Prostate gland (tissue), 2 donors: ENCODE measurements around the gene LHX1. TPM values are rescaled to one million over a fixed set of nuclear protein-coding genes. Genes with fewer than 3 reads are reported as not detected.
A peak's percentile ranks its signal among the peaks of the same experiment; 100 is the strongest.

ENCODE experiments used
- DNase-seq: peaks from one replicate; pipeline ENCODE4 v3.0.0-alpha.2; 2019; ENCODE audit warnings: low spot score
- H3K27ac ChIP-seq, 2 donors: fragments of 200-600 bp; sonication (generic); 2 replicates each; pipeline ENCODE4 v1.5.1; 2017 to 2019
- H3K27me3 ChIP-seq: fragments of 200-600 bp; sonication (generic); replicated peaks from 2 replicates; pipeline ENCODE4 v1.5.1; 2019; ENCODE audit not compliant: insufficient read depth
- H3K36me3 ChIP-seq, 2 donors: fragments of 200-600 bp; sonication (generic); 1 replicate in 1 of 2; 2 replicates in 1 of 2; pipeline versions ENCODE4 v1.5.1 to v1.8.1; 2017 to 2019
- H3K4me1 ChIP-seq: fragments of 200-600 bp; sonication (generic); replicated peaks from 2 replicates; pipeline ENCODE4 v1.5.1; 2019
- H3K4me3 ChIP-seq, 2 donors: fragments of 200-600 bp; sonication (generic); 2 replicates each; pipeline ENCODE4 v1.5.1; 2017 to 2019
- H3K9me3 ChIP-seq: fragments of 200-600 bp; sonication (generic); 2 replicates; pipeline ENCODE4 v1.5.1; 2017
- CTCF ChIP-seq, 4 experiments: fragments of 200-600 bp in 2 of 4; fragments of 450-650 bp in 2 of 4; sonication (generic) in 2 of 4; IDR thresholded peaks; 1 replicate in 3 of 4; 2 replicates in 1 of 4; pipeline ENCODE4 v1.5.1; 2016 to 2019; ENCODE audit warnings: antibody characterized with exemption in 4 of 4, mild to moderate bottlenecking in 2 of 4, moderate library complexity in 2 of 4
- POLR2A ChIP-seq: fragments of 450-650 bp; IDR thresholded peaks from one replicate; pipeline ENCODE4 v1.6.1; 2016; ENCODE audit warnings: antibody characterized with exemption, mild to moderate bottlenecking
- POLR2AphosphoS5 ChIP-seq: sonication (generic); formaldehyde crosslinking; IDR thresholded peaks from one replicate; pipeline ENCODE4 v1.6.1; 2017; ENCODE audit warnings: antibody characterized with exemption
- WGBS: methylation state at CpG from one replicate; pipeline ENCODE4 v1.1.5; 2018; 5-methylcytosine and 5-hydroxymethylcytosine counted together
- intact Hi-C: fragments of 100-400 bp; cut with DNase I; formaldehyde crosslinking; loops from one replicate; pipeline ENCODE4 v1.14.2; 2022
- total RNA-seq, 2 donors: library from RNA; depleted of rRNA; stranded (reverse); fragments of >200 nt; gene quantifications; one replicate each; pipeline ENCODE4 v1.1.0, GENCODE V29; 2016

LHX1 gene
- total RNA-seq, 2 donors from 2014 or later: not detected

DNA sequence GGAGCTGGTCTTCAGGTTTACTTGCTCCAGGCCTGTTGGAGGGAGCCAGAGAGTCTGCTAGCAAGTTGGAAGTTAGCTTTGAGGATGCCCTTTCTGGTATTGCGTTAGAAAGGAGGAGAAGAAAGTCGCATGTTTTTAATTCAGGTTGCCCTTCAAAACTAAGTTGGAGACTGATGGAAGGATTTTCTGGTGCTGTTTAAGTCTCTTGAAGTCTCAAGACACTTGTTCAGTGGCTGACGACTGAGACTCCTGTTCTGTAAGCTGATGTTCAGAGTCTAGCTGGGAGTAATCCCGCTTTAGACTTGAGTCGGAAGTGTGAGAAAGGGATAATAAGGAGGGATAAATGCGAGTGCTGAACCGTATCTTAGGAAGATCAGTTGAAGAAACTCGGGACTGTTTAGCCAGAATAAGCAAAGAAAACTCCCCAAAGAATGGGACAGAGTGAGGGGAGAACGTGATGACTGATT, 12.2 kb downstream of the LHX1 start:
- Histone ChIP-seq H3K9me3 (no peaks in the 10 kb centered on the region), H3K4me1 (no peaks in the 10 kb centered on the region), H3K4me3 (peak overlapping the region; percentile 74 to 82), H3K27me3 (peaks cover 17% of the 10 kb centered on the region), H3K27ac (peak overlapping the region; percentile 73 to 78), H3K36me3 (peaks cover 0 to 4% of the 10 kb centered on the region in 2 donors)
- no peak for DNase-seq
- intact Hi-C loops: no loop called here
- WGBS: 11% methylated on average over 9 of the region's 9 CpGs
- TF ChIP-seq CTCF (IDR thresholded peaks at IDR 0.05): no peak
- no peak for TF ChIP-seq POLR2A
- no peak for TF ChIP-seq POLR2AphosphoS5

DNA sequence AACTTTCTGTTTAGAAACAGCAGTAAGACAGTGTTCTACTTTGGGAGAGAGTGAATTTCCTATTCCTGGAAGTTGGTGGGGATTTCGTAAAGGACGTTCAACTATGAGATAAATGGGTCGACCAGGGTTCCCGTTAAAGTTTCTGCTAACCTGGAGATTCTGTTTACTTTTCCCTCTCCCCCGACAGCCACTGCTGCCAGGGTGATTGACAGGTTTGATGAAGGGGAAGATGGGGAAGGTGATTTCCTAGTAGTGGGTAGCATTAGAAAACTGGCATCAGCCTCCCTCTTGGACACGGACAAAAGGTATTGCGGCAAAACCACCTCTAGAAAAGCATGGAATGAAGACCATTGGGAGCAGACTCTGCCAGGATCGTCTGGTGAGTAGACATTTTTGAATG, 12.8 kb downstream of the LHX1 start:
- H3K4me1 ChIP-seq: no peaks in the 10 kb centered on the region
- peaks cover 17% of the 10 kb centered on the region for H3K27me3 ChIP-seq
- no peaks in the 10 kb centered on the region for H3K9me3 ChIP-seq
- H3K27ac ChIP-seq: no peak overlapping the region
- no peak for DNase-seq
- intact Hi-C loops: no loop called here
- peak overlapping the region in 1 of 2 donors; percentile 74 for H3K4me3 ChIP-seq
- TF ChIP-seq POLR2A (no peak), CTCF (IDR thresholded peaks at IDR 0.05) (no peak), POLR2AphosphoS5 (no peak)
- H3K36me3 ChIP-seq: peaks cover 0 to 4% of the 10 kb centered on the region in 2 donors
- WGBS: 59% methylated on average over 8 of the region's 8 CpGs

DNA sequence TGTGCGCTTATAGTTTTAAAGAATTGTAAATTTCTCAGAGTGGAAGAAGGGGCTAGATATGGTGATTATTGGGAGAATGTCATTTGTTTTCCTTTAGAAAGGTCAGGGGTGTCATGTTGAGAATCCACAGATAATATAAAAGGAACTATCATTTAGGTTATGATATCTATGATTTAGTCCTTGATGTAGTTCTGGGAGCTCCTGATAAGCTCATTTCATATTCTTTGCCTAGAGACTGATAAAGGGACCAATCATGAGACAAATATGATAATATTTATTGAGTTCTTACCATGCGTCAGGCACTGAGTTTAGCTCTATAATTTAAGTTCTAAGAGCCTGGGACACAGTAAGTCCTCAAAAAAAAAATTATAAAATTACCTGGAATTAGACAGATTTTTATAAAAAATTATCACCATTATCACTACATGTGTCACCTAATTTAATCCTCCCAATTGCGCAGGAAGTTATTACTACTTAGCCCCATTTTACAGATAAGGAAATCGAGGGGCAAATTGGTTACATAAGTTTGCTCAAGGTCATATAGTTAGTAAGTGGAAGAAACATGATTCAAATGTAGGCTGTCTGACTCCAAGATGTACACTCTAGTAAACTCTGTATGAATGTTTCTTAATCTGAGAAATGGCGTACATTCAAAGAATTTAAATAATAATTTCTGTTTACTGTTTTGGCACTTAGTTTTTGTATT, 14.0 kb downstream of the LHX1 start:
- Histone ChIP-seq H3K36me3 (peaks cover 0 to 4% of the 10 kb centered on the region in 2 donors), H3K9me3 (no peaks in the 10 kb centered on the region), H3K4me3 (no peak overlapping the region), H3K27me3 (peaks cover 12% of the 10 kb centered on the region), H3K27ac (no peak overlapping the region), H3K4me1 (no peaks in the 10 kb centered on the region)
- no peak for TF ChIP-seq POLR2A
- TF ChIP-seq POLR2AphosphoS5: no peak
- no peak for TF ChIP-seq CTCF (IDR thresholded peaks at IDR 0.05)
- WGBS: 96% methylated on average over 5 of the region's 5 CpGs
- intact Hi-C loops: no loop called here
- no peak for DNase-seq

- no peaks in the 10 kb centered on the region for H3K9me3 ChIP-seq
- TF ChIP-seq POLR2AphosphoS5: no peak
- 89% methylated on average over 4 of the region's 4 CpGs for WGBS
- intact Hi-C loops: no loop called here
- H3K36me3 ChIP-seq: no peaks in the 10 kb centered on the region
- no peaks in the 10 kb centered on the region for H3K4me1 ChIP-seq
- no peak overlapping the region for H3K27ac ChIP-seq
- no peak for DNase-seq
- H3K27me3 ChIP-seq: no peaks in the 10 kb centered on the region
- H3K4me3 ChIP-seq: no peak overlapping the region
Observed at GRCh38 chr17:36971508-36971907, 34.2 kb downstream of the LHX1 start.

GRCh38 chr17:36972186-36972700, 35.0 kb downstream of the LHX1 start:
- Histone ChIP-seq H3K27ac (no peak overlapping the region), H3K27me3 (no peaks in the 10 kb centered on the region), H3K9me3 (no peaks in the 10 kb centered on the region), H3K4me3 (no peak overlapping the region), H3K36me3 (no peaks in the 10 kb centered on the region), H3K4me1 (no peaks in the 10 kb centered on the region)
- DNase-seq: no peak
- TF ChIP-seq POLR2A (no peak), CTCF (IDR thresholded peaks at IDR 0.05) (no peak), POLR2AphosphoS5 (no peak)
- intact Hi-C loops: no loop called here
